T-cell (primary cell): Measurements from ENCODE around the gene FBXO31. TPM values are rescaled to one million over a fixed set of nuclear protein-coding genes. Genes with fewer than 3 reads are reported as not detected.

Source experiments
- ATAC-seq, 4 experiments: fragments of 200-7000 bp in 3 of 4; fragments of 150-1000 bp in 1 of 4; cut with Tn5 transposase; replicated peaks in 1 of 4; 1 replicate in 3 of 4; 2 replicates in 1 of 4; pipeline ENCODE4 v1.10.0; 2021; ENCODE audit warnings: moderate library complexity in 3 of 4, mild to moderate bottlenecking in 2 of 4, moderate number of reproducible peaks in 1 of 4
- CTCF ChIA-PET, 2 donors: fragments of 300-600 bp; sonication (Branson Sonifier 250); formaldehyde crosslinking; loops; one replicate each; lab custom pipeline; 2022; ENCODE audit warnings: antibody characterized with exemption in 2 of 2; lab: Charles Lee
- POLR2A ChIA-PET, 2 donors: fragments of 300-600 bp; sonication (Branson Sonifier 250); formaldehyde crosslinking; loops; one replicate each; lab custom pipeline; 2022; ENCODE audit warnings: antibody characterized with exemption in 2 of 2; lab: Charles Lee
- DNase-seq, 35 experiments: peaks; one replicate each; pipeline versions ENCODE4 v3.0.0 to v3.0.0-alpha.2; 2013 to 2023
- H3K27ac ChIP-seq: one replicate; pipeline ENCODE4 v1.5.1; 2013; ENCODE audit warnings: low read length
- H3K27me3 ChIP-seq, 2 experiments: replicated peaks in 1 of 2; 1 replicate in 1 of 2; 2 replicates in 1 of 2; pipeline versions ENCODE4 v1.6.1 to v1.7.0; 2013; ENCODE audit warnings: low read length in 1 of 2, mixed read lengths in 1 of 2; ENCODE audit not compliant: control insufficient read depth in 2 of 2, insufficient read depth in 2 of 2; ENCODE audit errors: extremely low read depth in 1 of 2
- H3K36me3 ChIP-seq, 2 donors: 1 replicate in 1 of 2; 2 replicates in 1 of 2; pipeline versions ENCODE4 v1.6.1 to v1.7.0; 2013; ENCODE audit warnings: low read length in 1 of 2; ENCODE audit not compliant: control insufficient read depth in 2 of 2, insufficient read depth in 1 of 2; ENCODE audit errors: extremely low read depth in 1 of 2
- H3K4me1 ChIP-seq, 2 experiments: 1 replicate in 1 of 2; 2 replicates in 1 of 2; pipeline versions ENCODE4 v1.6.1 to v1.7.0; 2013; ENCODE audit warnings: low read length in 2 of 2, mixed read lengths in 1 of 2; ENCODE audit not compliant: insufficient read depth in 2 of 2, control insufficient read depth in 1 of 2; ENCODE audit errors: extremely low read depth in 1 of 2
- H3K4me3 ChIP-seq, 2 donors: 1 replicate in 1 of 2; 2 replicates in 1 of 2; pipeline versions ENCODE4 v1.5.1 to v1.7.0; 2013; ENCODE audit warnings: mild to moderate bottlenecking in 2 of 2, low read length in 1 of 2, moderate library complexity in 1 of 2; ENCODE audit not compliant: control insufficient read depth in 1 of 2; ENCODE audit errors: extremely low read depth in 1 of 2
- H3K9me3 ChIP-seq: 2 replicates; pipeline ENCODE4 v1.7.0; 2013
- H3K27ac Mint-ChIP-seq, 2 donors: one replicate each; pipeline ENCODE4 v1.8.0; 2020 to 2021; ENCODE audit warnings: mild to moderate bottlenecking in 2 of 2, mixed read lengths in 2 of 2
- H3K27me3 Mint-ChIP-seq, 2 donors: one replicate each; pipeline ENCODE4 v1.8.0; 2021 to 2022; ENCODE audit warnings: mixed read lengths in 2 of 2
- H3K36me3 Mint-ChIP-seq: one replicate; pipeline ENCODE4 v1.8.0; 2021; ENCODE audit warnings: mixed read lengths
- H3K4me1 Mint-ChIP-seq, 3 donors: one replicate each; pipeline ENCODE4 v1.8.0; 2020 to 2022; ENCODE audit warnings: mixed read lengths in 3 of 3, mild to moderate bottlenecking in 1 of 3
- H3K4me3 Mint-ChIP-seq, 3 donors: one replicate each; pipeline ENCODE4 v1.8.0; 2020 to 2022; ENCODE audit warnings: mild to moderate bottlenecking in 3 of 3, mixed read lengths in 3 of 3, moderate library complexity in 3 of 3
- H3K9me3 Mint-ChIP-seq, 3 donors: one replicate each; pipeline ENCODE4 v1.8.0; 2020 to 2022; ENCODE audit warnings: mixed read lengths in 3 of 3
- WGBS: methylation state at CpG from one replicate; pipeline ENCODE4 v1.1.5; 2013; ENCODE audit warnings: missing lambda C conversion rate; ENCODE audit not compliant: insufficient coverage; 5-methylcytosine and 5-hydroxymethylcytosine counted together
- total RNA-seq, 35 experiments: library from RNA in 6 of 35; stranded (reverse) in 6 of 35; fragments of 120-200 nt in 1 of 35; gene quantifications; one replicate each; pipeline versions ENCODE4 v1.2.1 to v1.2.4 and lab custom pipeline; 2013 to 2026

The FBXO31 gene
- total RNA-seq, 5 donors from 2014 or later (not counting 1 experiment from before 2014, with no cell fraction given): 34.7 to 67.2 (median 55.6) TPM

GRCh38 chr16:87374313-87374712 lies 9.3 kb downstream of the FBXO31 start:
- WGBS: 96% methylated on average over 6 of the region's 13 CpGs
- H3K36me3 Mint-ChIP-seq: peaks cover 19% of the 10 kb centered on the region
- H3K4me1 Mint-ChIP-seq: peaks cover 40 to 50% (median 46%) of the 10 kb centered on the region in 3 donors
- ATAC-seq (no peak), DNase-seq (no peak)
- H3K27ac Mint-ChIP-seq: no peak overlapping the region
- Histone ChIP-seq H3K9me3 (no peaks in the 10 kb centered on the region), H3K27me3 (no peaks in the 10 kb centered on the region), H3K4me1 (peaks cover 0 to 16% of the 10 kb centered on the region in 2 experiments), H3K4me3 (no peak overlapping the region), H3K27ac (no peak overlapping the region), H3K36me3 (peaks cover 0 to under 1% of the 10 kb centered on the region in 2 donors)
- POLR2A ChIA-PET: no interaction called here
- CTCF ChIA-PET: no interaction called here
- no peak overlapping the region for H3K4me3 Mint-ChIP-seq
- no peaks in the 10 kb centered on the region for H3K9me3 Mint-ChIP-seq
- no peaks in the 10 kb centered on the region for H3K27me3 Mint-ChIP-seq

- ATAC-seq (no peak), DNase-seq (no peak)
- Mint-ChIP-seq H3K4me1 (peaks cover 56 to 61% (median 57%) of the 10 kb centered on the region in 3 donors), H3K27me3 (no peaks in the 10 kb centered on the region), H3K4me3 (no peak overlapping the region), H3K36me3 (peaks cover 15% of the 10 kb centered on the region), H3K27ac (no peak overlapping the region), H3K9me3 (no peaks in the 10 kb centered on the region)
- Histone ChIP-seq H3K4me3 (no peak overlapping the region), H3K27ac (no peak overlapping the region), H3K9me3 (no peaks in the 10 kb centered on the region), H3K4me1 (peaks cover 0 to 13% of the 10 kb centered on the region in 2 experiments), H3K36me3 (peaks cover 0 to 2% of the 10 kb centered on the region in 2 donors), H3K27me3 (no peaks in the 10 kb centered on the region)
- WGBS: 100% methylated on average over 1 of the region's 4 CpGs
- ChIA-PET POLR2A (no interaction called here), CTCF (no interaction called here)
These were observed 11.3 kb downstream of the FBXO31 start for GRCh38 chr16:87372305-87372704.

GRCh38 chr16:87371261-87371866 lies 12.2 kb downstream of the FBXO31 start:
- Mint-ChIP-seq H3K4me1 (peaks cover 51 to 55% (median 55%) of the 10 kb centered on the region in 3 donors), H3K36me3 (peaks cover 19% of the 10 kb centered on the region), H3K9me3 (no peaks in the 10 kb centered on the region), H3K27ac (no peak overlapping the region), H3K4me3 (no peak overlapping the region), H3K27me3 (no peaks in the 10 kb centered on the region)
- no peaks in the 10 kb centered on the region for H3K9me3 ChIP-seq
- no peak overlapping the region for H3K27ac ChIP-seq
- H3K4me1 ChIP-seq: peaks cover 0 to 13% of the 10 kb centered on the region in 2 experiments
- no peak overlapping the region for H3K4me3 ChIP-seq
- CTCF ChIA-PET: no interaction called here
- POLR2A ChIA-PET: no interaction called here
- no peaks in the 10 kb centered on the region for H3K27me3 ChIP-seq
- H3K36me3 ChIP-seq: peaks cover 0 to 2% of the 10 kb centered on the region in 2 donors
- DNase-seq (no peak), ATAC-seq (no peak)
- 93% methylated on average over 17 of the region's 20 CpGs for WGBS

GRCh38 chr16:87369796-87370719 lies 13.5 kb downstream of the FBXO31 start:
- ChIA-PET POLR2A (no interaction called here), CTCF (interaction anchor here in 1 of 2 donors (0.5 kb wide), 1 partner anchor 77 kb away, joined by 3 read pairs; no protein-coding TSS in a partner anchor)
- H3K27ac Mint-ChIP-seq: no peak overlapping the region

GRCh38 chr16:87369117-87369765 lies 14.3 kb downstream of the FBXO31 start:
- Histone ChIP-seq H3K4me3 (no peak overlapping the region), H3K27ac (no peak overlapping the region), H3K27me3 (no peaks in the 10 kb centered on the region), H3K4me1 (peaks cover 0 to 10% of the 10 kb centered on the region in 2 experiments), H3K9me3 (no peaks in the 10 kb centered on the region), H3K36me3 (peaks cover 0 to 5% of the 10 kb centered on the region in 2 donors)
- Mint-ChIP-seq H3K4me3 (no peak overlapping the region), H3K4me1 (peaks cover 55 to 59% (median 55%) of the 10 kb centered on the region in 3 donors), H3K27ac (no peak overlapping the region), H3K27me3 (no peaks in the 10 kb centered on the region), H3K36me3 (peaks cover 19% of the 10 kb centered on the region), H3K9me3 (no peaks in the 10 kb centered on the region)
- DNase-seq (no peak), ATAC-seq (no peak)
- POLR2A ChIA-PET: no interaction called here
- CTCF ChIA-PET: no interaction called here
- WGBS: 95% methylated on average over 9 of the region's 14 CpGs

More at GRCh38 chr16:87369796-87370719, 13.5 kb downstream of the FBXO31 start:
- Histone ChIP-seq H3K36me3 (peaks cover 0 to 5% of the 10 kb centered on the region in 2 donors), H3K4me1 (peaks cover 0 to 7% of the 10 kb centered on the region in 2 experiments), H3K27me3 (no peaks in the 10 kb centered on the region), H3K27ac (no peak overlapping the region), H3K4me3 (no peak overlapping the region), H3K9me3 (no peaks in the 10 kb centered on the region)
- 76% methylated on average over 6 of the region's 16 CpGs for WGBS
- Mint-ChIP-seq H3K27me3 (no peaks in the 10 kb centered on the region), H3K4me3 (no peak overlapping the region), H3K9me3 (no peaks in the 10 kb centered on the region), H3K4me1 (peaks cover 51 to 55% (median 54%) of the 10 kb centered on the region in 3 donors), H3K36me3 (peaks cover 21% of the 10 kb centered on the region)
- DNase-seq (no peak), ATAC-seq (no peak)
